Osteoblast (primary cell): ENCODE data around the gene FAM228B. TPM values are rescaled to one million over a fixed set of nuclear protein-coding genes. Genes with fewer than 3 reads are reported as not detected.
"Not testable (repeated sequence)": the region's sequence is repeated elsewhere in the genome, so short reads cannot be mapped to it uniquely, and the experiment has no call there.

ENCODE experiments used
- DNase-seq: peaks from one replicate; pipeline ENCODE4 v3.0.0; 2011; ENCODE audit warnings: low spot score, mixed read lengths; ENCODE audit not compliant: insufficient read length; ENCODE audit errors: missing footprints
- H2AFZ ChIP-seq: 2 replicates; pipeline ENCODE4 v1.6.0; 2011; ENCODE audit warnings: mild to moderate bottlenecking, low read length
- H3K27ac ChIP-seq: 2 replicates; pipeline ENCODE4 v1.5.1; 2011; ENCODE audit warnings: mild to moderate bottlenecking, low read depth, low read length, moderate library complexity
- H3K27me3 ChIP-seq: 2 replicates; pipeline ENCODE4 v1.6.0; 2012; ENCODE audit warnings: mild to moderate bottlenecking, control low read depth, inconsistent platforms, low read length, moderate library complexity; ENCODE audit not compliant: insufficient read depth
- H3K36me3 ChIP-seq: 2 replicates; pipeline ENCODE4 v1.5.1; 2011; ENCODE audit warnings: mild to moderate bottlenecking, low read length, control low read depth, moderate library complexity; ENCODE audit not compliant: insufficient read depth
- H3K4me1 ChIP-seq: 2 replicates; pipeline ENCODE4 v1.5.1; 2011; ENCODE audit warnings: mild to moderate bottlenecking, low read length, control low read depth, moderate library complexity; ENCODE audit not compliant: insufficient read depth
- H3K4me2 ChIP-seq: 2 replicates; pipeline ENCODE4 v1.6.0; 2011; ENCODE audit warnings: mild to moderate bottlenecking, low read length; ENCODE audit not compliant: insufficient read depth
- H3K4me3 ChIP-seq: fragments of 200-600 bp; sonication (generic); 3 replicates; pipeline ENCODE4 v1.5.1; 2012; ENCODE audit warnings: mild to moderate bottlenecking, low read length, inconsistent platforms; ENCODE audit not compliant: insufficient read depth
- H3K79me2 ChIP-seq: 2 replicates; pipeline ENCODE4 v1.6.0; 2012; ENCODE audit warnings: mild to moderate bottlenecking, low read length, control low read depth, inconsistent platforms; ENCODE audit not compliant: insufficient read depth
- H3K9me3 ChIP-seq: 2 replicates; pipeline ENCODE4 v1.5.1; 2011; ENCODE audit warnings: low read depth, low read length, control low read depth
- H4K20me1 ChIP-seq: 2 replicates; pipeline ENCODE4 v1.6.0; 2012; ENCODE audit warnings: mild to moderate bottlenecking, low read length, control low read depth; ENCODE audit not compliant: insufficient read depth
- total RNA-seq: library from RNA; depleted of rRNA; stranded (reverse); fragments of >200 nt; gene quantifications from 2 replicates; pipeline ENCODE4 v1.2.3, GENCODE V29; 2012
- TF ChIP-seq, protein P1 (sequence below): IDR thresholded peaks from 2 replicates; pipeline ENCODE4 v1.5.1; 2011; ENCODE audit warnings: mild to moderate bottlenecking, low read depth, low read length, moderate library complexity; ENCODE audit errors: extremely low read depth

FAM228B gene
- total RNA-seq, 1 donor = 11.6 TPM

DNA sequence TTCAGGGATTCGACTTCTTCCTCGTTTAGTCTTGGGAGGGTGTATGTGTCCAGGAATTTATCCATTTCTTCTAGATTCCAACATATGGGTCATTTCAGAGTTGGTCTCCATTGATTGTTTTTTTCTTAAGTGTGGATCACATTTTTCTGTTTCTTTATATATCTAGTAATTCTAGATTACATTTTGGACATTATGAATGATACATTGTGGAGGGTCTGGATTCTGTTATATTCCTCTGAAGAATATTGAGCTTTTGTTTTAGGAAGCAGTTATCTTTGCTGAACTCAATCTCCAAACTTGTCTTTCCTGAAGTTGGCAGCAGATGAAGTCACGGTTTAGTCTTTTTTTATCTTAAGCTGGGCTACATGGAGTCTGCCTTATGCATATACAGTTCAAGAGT is 9.3 kb downstream of the FAM228B start:
- Histone ChIP-seq H3K36me3 (no peaks in the 10 kb centered on the region), H3K79me2 (no peaks in the 10 kb centered on the region), H3K27me3 (no peaks in the 10 kb centered on the region), H3K4me3 (no peak overlapping the region), H3K4me1 (no peaks in the 10 kb centered on the region), H3K27ac (no peak overlapping the region), H4K20me1 (no peaks in the 10 kb centered on the region), H3K9me3 (no peaks in the 10 kb centered on the region), H3K4me2 (no peak overlapping the region), H2AFZ (no peak overlapping the region)
- no peak for DNase-seq
- TF ChIP-seq, protein P1, sequence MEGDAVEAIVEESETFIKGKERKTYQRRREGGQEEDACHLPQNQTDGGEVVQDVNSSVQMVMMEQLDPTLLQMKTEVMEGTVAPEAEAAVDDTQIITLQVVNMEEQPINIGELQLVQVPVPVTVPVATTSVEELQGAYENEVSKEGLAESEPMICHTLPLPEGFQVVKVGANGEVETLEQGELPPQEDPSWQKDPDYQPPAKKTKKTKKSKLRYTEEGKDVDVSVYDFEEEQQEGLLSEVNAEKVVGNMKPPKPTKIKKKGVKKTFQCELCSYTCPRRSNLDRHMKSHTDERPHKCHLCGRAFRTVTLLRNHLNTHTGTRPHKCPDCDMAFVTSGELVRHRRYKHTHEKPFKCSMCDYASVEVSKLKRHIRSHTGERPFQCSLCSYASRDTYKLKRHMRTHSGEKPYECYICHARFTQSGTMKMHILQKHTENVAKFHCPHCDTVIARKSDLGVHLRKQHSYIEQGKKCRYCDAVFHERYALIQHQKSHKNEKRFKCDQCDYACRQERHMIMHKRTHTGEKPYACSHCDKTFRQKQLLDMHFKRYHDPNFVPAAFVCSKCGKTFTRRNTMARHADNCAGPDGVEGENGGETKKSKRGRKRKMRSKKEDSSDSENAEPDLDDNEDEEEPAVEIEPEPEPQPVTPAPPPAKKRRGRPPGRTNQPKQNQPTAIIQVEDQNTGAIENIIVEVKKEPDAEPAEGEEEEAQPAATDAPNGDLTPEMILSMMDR = no peak

DNA sequence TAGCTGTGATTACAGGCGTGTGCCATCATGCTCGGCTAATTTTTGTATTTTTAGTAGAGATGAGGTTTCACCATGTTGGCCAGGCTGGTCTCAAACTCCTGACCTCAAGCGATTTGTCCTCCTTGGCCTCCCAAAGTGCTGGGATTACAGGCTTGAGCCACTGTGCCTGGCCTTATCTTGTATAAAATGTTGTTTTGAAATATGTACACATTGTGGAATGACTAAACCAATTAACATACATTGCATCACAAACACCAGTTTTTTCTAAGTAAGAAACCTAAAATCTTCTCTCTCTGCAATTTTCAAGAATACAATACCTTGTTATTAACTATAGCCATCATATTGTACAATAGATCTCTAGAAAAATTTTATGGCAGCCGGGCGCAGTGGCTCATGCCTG is 17.0 kb downstream of the FAM228B start:
- H3K27ac ChIP-seq, H2AFZ ChIP-seq, DNase-seq: not testable (repeated sequence)

DNA sequence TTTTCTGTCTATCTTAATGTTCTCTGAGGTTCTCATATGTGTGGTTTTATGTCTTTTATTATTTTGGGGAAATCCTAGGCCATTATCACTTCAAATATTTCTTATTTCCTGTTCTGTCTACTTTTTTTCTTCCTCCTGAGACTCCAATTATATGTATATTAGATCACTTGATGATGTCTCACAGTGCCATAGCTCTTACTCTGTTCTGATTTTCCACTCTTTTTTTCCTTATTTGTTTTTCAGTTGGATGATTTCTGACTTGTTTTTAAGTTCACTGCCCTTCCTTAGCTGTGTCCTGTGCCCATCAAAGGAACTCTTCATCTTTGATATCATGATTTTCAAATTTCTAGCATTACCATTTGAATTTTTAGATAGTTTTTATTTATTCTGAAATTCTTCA is 24.1 kb downstream of the FAM228B start:
- Histone ChIP-seq H4K20me1 (no peaks in the 10 kb centered on the region), H3K4me3 (no peak overlapping the region), H3K27ac (no peak overlapping the region), H3K36me3 (peaks cover 6% of the 10 kb centered on the region), H3K4me1 (no peaks in the 10 kb centered on the region), H3K79me2 (no peaks in the 10 kb centered on the region), H3K27me3 (no peaks in the 10 kb centered on the region), H3K4me2 (no peak overlapping the region), H3K9me3 (no peaks in the 10 kb centered on the region), H2AFZ (no peak overlapping the region)
- TF ChIP-seq, protein P1 = no peak
- DNase-seq = no peak

More for the DNA sequence above, 17.0 kb downstream of the FAM228B start:
- H3K4me2 ChIP-seq, H3K79me2 ChIP-seq, H3K4me3 ChIP-seq, H4K20me1 ChIP-seq, H3K27me3 ChIP-seq, H3K4me1 ChIP-seq, H3K36me3 ChIP-seq, H3K9me3 ChIP-seq: not testable (repeated sequence)

DNA sequence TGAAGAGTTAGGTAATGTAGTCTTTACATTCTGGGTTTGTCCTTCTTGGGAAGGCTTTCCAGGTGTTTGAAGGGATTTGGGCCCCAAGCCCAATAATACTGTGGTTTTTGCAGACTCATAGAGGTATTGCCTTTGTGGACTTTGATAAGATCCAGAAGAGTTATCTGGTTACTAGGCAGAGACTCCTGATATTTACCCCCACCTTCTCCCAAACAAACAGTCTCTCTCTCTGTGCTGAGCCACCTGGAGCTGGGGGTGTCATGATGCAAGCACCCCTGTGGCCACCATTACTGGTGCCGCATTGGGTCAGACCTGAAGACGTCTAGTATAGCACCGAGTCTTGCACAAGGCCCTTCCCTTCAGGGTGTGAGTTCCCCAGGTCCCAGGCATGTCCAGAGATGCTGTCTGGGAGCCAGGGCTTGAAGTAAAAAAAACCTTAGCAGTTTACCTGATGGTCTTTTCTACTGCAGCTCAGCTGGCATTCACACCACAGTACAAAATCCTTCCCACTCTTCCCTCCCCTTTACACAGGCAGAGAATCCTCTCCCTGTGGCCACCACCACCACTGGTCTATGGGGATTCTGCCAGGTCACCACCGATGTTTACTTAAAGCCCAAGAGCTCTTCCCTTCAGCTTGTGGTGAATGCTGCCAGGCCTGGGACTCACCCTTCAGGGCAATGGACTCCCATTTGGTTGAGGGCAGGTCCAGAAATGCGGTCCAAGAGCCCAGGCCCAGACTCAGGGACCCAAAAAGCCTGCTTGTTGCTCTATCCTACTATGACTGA is 29.3 kb downstream of the FAM228B start:
- no peaks in the 10 kb centered on the region for H3K9me3 ChIP-seq
- no peaks in the 10 kb centered on the region for H3K27me3 ChIP-seq
- no peak overlapping the region for H3K4me2 ChIP-seq
- H3K4me3 ChIP-seq = no peak overlapping the region
- no peak for DNase-seq
- TF ChIP-seq, protein P1 = no peak
- H3K36me3 ChIP-seq = peaks cover 4% of the 10 kb centered on the region
- no peaks in the 10 kb centered on the region for H4K20me1 ChIP-seq
- H2AFZ ChIP-seq = no peak overlapping the region
- H3K4me1 ChIP-seq = no peaks in the 10 kb centered on the region
- H3K27ac ChIP-seq = no peak overlapping the region
- no peaks in the 10 kb centered on the region for H3K79me2 ChIP-seq
